NCI-H2029 (cell line): Measurements from ENCODE around the gene KIRREL3.

Experiments
- DNase-seq: peaks from one replicate; lab custom pipeline; 2025; lab: John Stamatoyannopoulos, UW

KIRREL3 gene

GRCh38 chr11:126511475-126512115 lies 489.0 kb downstream of the KIRREL3 start:
- DNase-seq = no peak

- DNase-seq = no peak
Measured at GRCh38 chr11:126510621-126511370, 489.8 kb downstream of the KIRREL3 start.

- DNase-seq = no peak
Measured at GRCh38 chr11:126507646-126508045, 492.9 kb downstream of the KIRREL3 start.

- DNase-seq = no peak
Measured at GRCh38 chr11:126506789-126507188, 493.8 kb downstream of the KIRREL3 start.

GRCh38 chr11:126502982-126503381 lies 497.6 kb downstream of the KIRREL3 start:
- DNase-seq = no peak

GRCh38 chr11:126502159-126502558 lies 498.4 kb downstream of the KIRREL3 start:
- DNase-seq = no peak

- no peak for DNase-seq
Measured at GRCh38 chr11:126501641-126502040, 498.9 kb downstream of the KIRREL3 start.

- DNase-seq = no peak
Measured at GRCh38 chr11:126500981-126501380, 499.6 kb downstream of the KIRREL3 start.

- no peak for DNase-seq
Measured at GRCh38 chr11:126499131-126499752, 501.3 kb downstream of the KIRREL3 start.

GRCh38 chr11:126498281-126498680 lies 502.3 kb downstream of the KIRREL3 start:
- no peak for DNase-seq

GRCh38 chr11:126497581-126498122 lies 502.9 kb downstream of the KIRREL3 start:
- no peak for DNase-seq

GRCh38 chr11:126496576-126497337 lies 503.8 kb downstream of the KIRREL3 start:
- no peak for DNase-seq

- no peak for DNase-seq
Measured at GRCh38 chr11:126495281-126496220, 505.0 kb downstream of the KIRREL3 start.

GRCh38 chr11:126494831-126495230 lies 505.7 kb downstream of the KIRREL3 start:
- no peak for DNase-seq

- no peak for DNase-seq
Measured at GRCh38 chr11:126492331-126493082, 508.1 kb downstream of the KIRREL3 start.

- peak; percentile 21 for DNase-seq
Measured at GRCh38 chr11:126491092-126491491, 509.5 kb downstream of the KIRREL3 start.

GRCh38 chr11:126489836-126490660 lies 510.5 kb downstream of the KIRREL3 start:
- DNase-seq = no peak

GRCh38 chr11:126488591-126489370 lies 511.8 kb downstream of the KIRREL3 start:
- no peak for DNase-seq

GRCh38 chr11:126487711-126488110 lies 512.9 kb downstream of the KIRREL3 start:
- no peak for DNase-seq
